Bronchial epithelial cell (primary cell): ENCODE results near the gene LIPK. TPM values are rescaled to one million over a fixed set of nuclear protein-coding genes. Genes with fewer than 3 reads are reported as not detected.

ENCODE experiments used
- DNase-seq: peaks from one replicate; pipeline ENCODE4 v3.0.0-alpha.2; 2010; ENCODE audit warnings: low read depth
- FAIRE-seq: peaks from 2 replicates; lab custom pipeline; 2011; peaks lifted over from hg19 to GRCh38; lab: Jason Lieb, UNC
- H3K27me3 ChIP-seq: 2 replicates; pipeline ENCODE4 v1.5.1; 2011; ENCODE audit warnings: low read length; ENCODE audit not compliant: control insufficient read depth, insufficient read depth
- H3K36me3 ChIP-seq: 2 replicates; pipeline ENCODE4 v1.5.1; 2011; ENCODE audit warnings: low read length; ENCODE audit not compliant: control insufficient read depth, insufficient read depth
- H3K4me3 ChIP-seq: 2 replicates; pipeline ENCODE4 v1.5.1; 2011; ENCODE audit warnings: mild to moderate bottlenecking, low read depth, low read length, control low read depth
- CTCF ChIP-seq: IDR thresholded peaks from 2 replicates; pipeline ENCODE4 v1.5.1; 2011; ENCODE audit warnings: mild to moderate bottlenecking, moderate library complexity, low read length, control low read depth, inconsistent platforms; ENCODE audit not compliant: insufficient read depth, severe bottlenecking
- total RNA-seq: library from RNA; depleted of rRNA; stranded (reverse); fragments of >200 nt; gene quantifications from 2 replicates; pipeline ENCODE4 v1.2.1, GENCODE V29; 2014

Gene LIPK
- total RNA-seq, 1 donor from 2014 or later: not detected

- peak; percentile 15 for DNase-seq
- no peak for FAIRE-seq
- Histone ChIP-seq H3K36me3 (no peaks in the 10 kb centered on the region), H3K27me3 (no peaks in the 10 kb centered on the region), H3K4me3 (no peak overlapping the region)
- peak; percentile 60 for TF ChIP-seq CTCF
Measured at GRCh38 chr10:88791924-88792323, 85.9 kb downstream of the LIPK start.

GRCh38 chr10:88792661-88793060 lies 86.6 kb downstream of the LIPK start:
- TF ChIP-seq CTCF: no peak
- FAIRE-seq (no peak), DNase-seq (peak; percentile 41)
- H3K27me3 ChIP-seq: no peaks in the 10 kb centered on the region
- no peak overlapping the region for H3K4me3 ChIP-seq
- no peaks in the 10 kb centered on the region for H3K36me3 ChIP-seq

GRCh38 chr10:88793712-88794299 lies 87.8 kb downstream of the LIPK start:
- H3K36me3 ChIP-seq: no peaks in the 10 kb centered on the region
- H3K27me3 ChIP-seq: no peaks in the 10 kb centered on the region
- peak; percentile 40 for DNase-seq
- no peak for FAIRE-seq
- H3K4me3 ChIP-seq: no peak overlapping the region
- no peak for TF ChIP-seq CTCF

GRCh38 chr10:88794731-88795130 lies 88.7 kb downstream of the LIPK start:
- Histone ChIP-seq H3K27me3 (no peaks in the 10 kb centered on the region), H3K4me3 (no peak overlapping the region), H3K36me3 (no peaks in the 10 kb centered on the region)
- DNase-seq (no peak), FAIRE-seq (no peak)
- TF ChIP-seq CTCF: no peak

GRCh38 chr10:88800152-88801125 lies 94.4 kb downstream of the LIPK start:
- peak; percentile 61 for DNase-seq
- Histone ChIP-seq H3K4me3 (no peak overlapping the region), H3K36me3 (no peaks in the 10 kb centered on the region), H3K27me3 (no peaks in the 10 kb centered on the region)
- no peak for TF ChIP-seq CTCF
- no peak for FAIRE-seq

Other genes starting within 250 kb of the LIPK start
- 6.7 and 8.7 TPM in 2 replicates for gene RNLS, start 122.9 kb upstream of the LIPK start, total RNA-seq
- gene LIPJ, start 119.5 kb upstream of the LIPK start, total RNA-seq: not detected in 2 replicates
- not detected in 2 replicates for gene LIPF, start 41.8 kb upstream of the LIPK start, total RNA-seq
- 1.3 TPM in 1 of 2 replicates, not detected in the other for gene LIPN, start 53.8 kb downstream of the LIPK start, total RNA-seq
- not detected in 2 replicates for gene LIPM, start 96.5 kb downstream of the LIPK start, total RNA-seq
- 5.3 and 17.7 TPM in 2 replicates for gene ANKRD22, start 145.6 kb downstream of the LIPK start, total RNA-seq
- gene STAMBPL1, start 174.0 kb downstream of the LIPK start, total RNA-seq: 1.7 and 2.6 TPM in 2 replicates
- gene ACTA2, start 246.5 kb downstream of the LIPK start, total RNA-seq: 2.2 and 9.0 TPM in 2 replicates